ENCODE data around the gene KPTN. TPM values are rescaled to one million over a fixed set of nuclear protein-coding genes. Genes with fewer than 3 reads are reported as not detected.

KPTN gene
- total and polyA plus RNA-seq, 2 of the 8 experiments (the other 6 are each of a cell fraction or from before 2014, with no cell fraction given), result 23.6 to 31.3 TPM

DNA sequence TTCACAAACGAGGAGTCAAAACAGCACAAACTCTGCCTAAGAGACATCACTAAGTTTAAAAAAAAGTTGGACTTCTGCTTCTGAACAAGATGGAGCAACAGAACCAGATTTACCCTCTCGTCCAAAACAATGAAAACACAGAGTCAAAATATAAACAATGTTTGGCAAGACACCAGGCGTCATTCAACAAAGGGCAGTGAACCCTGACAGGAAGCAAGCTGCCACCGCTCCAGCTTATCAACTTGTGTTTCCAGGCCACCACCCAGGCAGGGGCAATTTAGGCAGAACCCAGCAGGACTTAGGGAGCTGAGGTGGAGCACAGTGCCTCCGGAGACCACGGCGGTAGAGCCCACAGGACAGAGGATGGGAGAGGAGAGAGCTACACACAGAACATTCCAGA is 39.5 kb upstream of the KPTN start (continued):
- no peak for TF ChIP-seq SRF (IDR thresholded peaks at IDR 0.05; ENCODE audit: low read depth, low read length)
- TF ChIP-seq PHF8 (conservative IDR thresholded peaks at IDR 0.05; ENCODE audit: low read depth, low read length), result no peak
- TF ChIP-seq NANOG (IDR thresholded peaks at IDR 0.05; ENCODE audit: insufficient read depth, low read depth, low read length, poor library complexity, severe bottlenecking), result no peak
- no peak for TF ChIP-seq TCF12 (IDR thresholded peaks at IDR 0.05; ENCODE audit: low read depth, low read length)

Measured in H1 (cell line).